Loucy (cell line): ENCODE results near the gene CEP295NL.
"Not testable (repeated sequence)": the region's sequence is repeated elsewhere in the genome, so short reads cannot be mapped to it uniquely, and the experiment has no call there.

ENCODE experiments used
- H2AFZ ChIP-seq: fragments of 200-600 bp; sonication (generic); 2 replicates; pipeline ENCODE4 v1.6.0; 2016; ENCODE audit warnings: antibody characterized with exemption, mild to moderate bottlenecking, low read length, moderate library complexity
- H3F3A ChIP-seq: fragments of 200-600 bp; 2 replicates; pipeline ENCODE4 v1.6.0; 2016; ENCODE audit warnings: antibody characterized with exemption, low read depth, mild to moderate bottlenecking
- H3K27me3 ChIP-seq: fragments of 200-600 bp; sonication (generic); 2 replicates; pipeline ENCODE4 v1.6.1; 2014; ENCODE audit warnings: low read length, mild to moderate bottlenecking; ENCODE audit not compliant: insufficient read depth, poor library complexity, severe bottlenecking
- H3K36me3 ChIP-seq: fragments of 200-600 bp; sonication (generic); 2 replicates; pipeline ENCODE4 v1.6.1; 2016; ENCODE audit warnings: low read length; ENCODE audit not compliant: insufficient read depth
- H3K4me1 ChIP-seq: fragments of 200-600 bp; sonication (generic); 2 replicates; pipeline ENCODE4 v1.5.1; 2014; ENCODE audit warnings: low read length, mild to moderate bottlenecking; ENCODE audit not compliant: insufficient read depth, poor library complexity, severe bottlenecking
- H3K4me2 ChIP-seq: fragments of 200-600 bp; sonication (generic); 2 replicates; pipeline ENCODE4 v1.6.0; 2014; ENCODE audit warnings: antibody characterized with exemption, low read length, low read depth, mild to moderate bottlenecking; ENCODE audit not compliant: poor library complexity, severe bottlenecking
- H3K4me3 ChIP-seq: fragments of 200-600 bp; sonication (generic); 2 replicates; pipeline ENCODE4 v1.5.1; 2014; ENCODE audit warnings: low read length, mild to moderate bottlenecking, mixed read lengths; ENCODE audit not compliant: poor library complexity, severe bottlenecking
- H3K79me2 ChIP-seq: fragments of 200-600 bp; sonication (generic); 2 replicates; pipeline ENCODE4 v1.6.1; 2014; ENCODE audit warnings: low read length; ENCODE audit not compliant: insufficient read depth
- H3K9ac ChIP-seq: fragments of 200-600 bp; sonication (generic); 2 replicates; pipeline ENCODE4 v1.6.0; 2014; ENCODE audit warnings: mild to moderate bottlenecking, low read depth, low read length, moderate library complexity; ENCODE audit not compliant: poor library complexity, severe bottlenecking
- H3K9me2 ChIP-seq: fragments of 200-600 bp; sonication (generic); replicated peaks from 2 replicates; pipeline ENCODE4 v1.6.1; 2016; ENCODE audit warnings: low read depth, low read length, mixed read lengths
- H3K9me3 ChIP-seq: fragments of 200-600 bp; sonication (generic); 2 replicates; pipeline ENCODE4 v1.6.1; 2014; ENCODE audit warnings: mild to moderate bottlenecking, antibody characterized with exemption, low read length, low read depth; ENCODE audit not compliant: insufficient read depth
- H4K20me1 ChIP-seq: fragments of 200-600 bp; sonication (generic); 2 replicates; pipeline ENCODE4 v1.6.0; 2014; ENCODE audit warnings: antibody characterized with exemption, low read length, mild to moderate bottlenecking; ENCODE audit not compliant: insufficient read depth, poor library complexity, severe bottlenecking
- CTCF ChIP-seq: fragments of 200-600 bp; sonication (generic); conservative IDR thresholded peaks from 2 replicates; pipeline ENCODE4 v1.5.1; 2014; ENCODE audit warnings: mild to moderate bottlenecking, antibody characterized with exemption, low read length
- EZH2phosphoT487 ChIP-seq: fragments of 200-600 bp; IDR thresholded peaks from 2 replicates; pipeline ENCODE4 v1.6.1; 2018; ENCODE audit warnings: antibody characterized with exemption, mild to moderate bottlenecking, moderate library complexity, borderline replicate concordance

CEP295NL gene

GRCh38 chr17:78946131-78946530 is 43.1 kb upstream of the CEP295NL start:
- no peak overlapping the region for H2AFZ ChIP-seq
- H3K9me3 ChIP-seq = no peaks in the 10 kb centered on the region
- no peaks in the 10 kb centered on the region for H3K79me2 ChIP-seq
- no peaks in the 10 kb centered on the region for H3F3A ChIP-seq
- H3K9me2 ChIP-seq = no peaks in the 10 kb centered on the region
- no peaks in the 10 kb centered on the region for H3K36me3 ChIP-seq
- H3K27me3 ChIP-seq = no peaks in the 10 kb centered on the region
- H4K20me1 ChIP-seq = no peaks in the 10 kb centered on the region
- no peak for TF ChIP-seq EZH2phosphoT487
- TF ChIP-seq CTCF = no peak
- no peak overlapping the region for H3K9ac ChIP-seq
- no peak overlapping the region for H3K4me2 ChIP-seq
- H3K4me1 ChIP-seq = no peaks in the 10 kb centered on the region
- H3K4me3 ChIP-seq = no peak overlapping the region

GRCh38 chr17:78945455-78945854 is 42.5 kb upstream of the CEP295NL start:
- H3K4me2 ChIP-seq, H3K4me1 ChIP-seq, H3K79me2 ChIP-seq, H2AFZ ChIP-seq, H3K27me3 ChIP-seq, H3K9me2 ChIP-seq, H3K36me3 ChIP-seq, H3F3A ChIP-seq, H3K9ac ChIP-seq, H3K4me3 ChIP-seq, H4K20me1 ChIP-seq, H3K9me3 ChIP-seq: not testable (repeated sequence)

DNA sequence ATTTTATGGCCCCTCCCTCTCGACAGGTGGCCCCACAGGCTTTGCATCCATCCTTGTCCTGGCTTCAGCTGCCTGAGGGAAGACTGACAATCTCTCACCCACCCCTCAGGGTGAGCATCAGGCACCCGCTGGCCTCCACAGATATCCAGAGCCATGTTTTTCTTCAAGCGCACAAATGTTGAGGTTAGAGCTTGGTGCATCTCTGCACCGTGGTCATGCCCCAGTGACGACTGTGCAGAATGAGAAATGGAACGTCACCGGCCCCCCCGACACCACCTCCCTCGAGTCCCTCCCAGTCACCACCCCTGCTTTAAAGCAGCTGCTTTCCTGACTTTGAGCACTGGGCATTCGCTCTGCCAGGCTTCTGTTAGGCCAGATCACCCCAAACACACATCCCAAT is 42.0 kb upstream of the CEP295NL start:
- Histone ChIP-seq H2AFZ (no peak overlapping the region), H3K4me2 (no peak overlapping the region), H3K4me3 (no peak overlapping the region), H3K27me3 (no peaks in the 10 kb centered on the region), H3K79me2 (no peaks in the 10 kb centered on the region), H3K9ac (no peak overlapping the region), H3K9me2 (no peaks in the 10 kb centered on the region), H4K20me1 (no peaks in the 10 kb centered on the region), H3K4me1 (no peaks in the 10 kb centered on the region), H3F3A (no peaks in the 10 kb centered on the region), H3K9me3 (no peaks in the 10 kb centered on the region), H3K36me3 (no peaks in the 10 kb centered on the region)
- TF ChIP-seq CTCF (no peak), EZH2phosphoT487 (no peak)

DNA sequence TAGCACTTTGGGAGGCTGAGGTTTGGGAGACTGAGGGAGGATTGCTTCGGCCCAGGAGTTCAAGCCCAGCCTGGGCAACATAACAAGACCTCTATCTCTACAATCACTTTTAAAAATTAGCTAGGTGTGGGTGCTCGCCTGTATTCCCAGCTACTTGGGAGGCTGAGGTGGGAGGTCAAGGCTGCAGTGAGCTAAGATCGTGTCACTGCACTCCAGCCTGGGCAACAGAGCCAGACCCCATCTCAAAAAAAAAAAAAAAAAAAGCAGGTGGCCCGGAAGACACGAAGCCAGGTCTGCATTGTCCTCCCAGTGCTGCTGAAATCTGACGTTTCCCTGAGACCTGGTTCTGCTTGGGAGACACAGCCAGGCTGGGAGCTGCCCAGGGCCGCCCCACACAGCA is 41.0 kb upstream of the CEP295NL start:
- no peaks in the 10 kb centered on the region for H3K36me3 ChIP-seq
- H3K4me3 ChIP-seq = no peak overlapping the region
- H3K79me2 ChIP-seq = no peaks in the 10 kb centered on the region
- no peaks in the 10 kb centered on the region for H4K20me1 ChIP-seq
- TF ChIP-seq EZH2phosphoT487 (no peak), CTCF (no peak)
- H2AFZ ChIP-seq = no peak overlapping the region
- no peaks in the 10 kb centered on the region for H3K9me3 ChIP-seq
- no peak overlapping the region for H3K4me2 ChIP-seq
- H3K9ac ChIP-seq = no peak overlapping the region
- H3K4me1 ChIP-seq = no peaks in the 10 kb centered on the region
- H3F3A ChIP-seq = no peaks in the 10 kb centered on the region
- H3K9me2 ChIP-seq = no peaks in the 10 kb centered on the region
- H3K27me3 ChIP-seq = no peaks in the 10 kb centered on the region
